GM04503 (cell line): ENCODE results near the gene CD200.
"Not testable (repeated sequence)": the region's sequence is repeated elsewhere in the genome, so short reads cannot be mapped to it uniquely, and the experiment has no call there.

ENCODE experiments used
- DNase-seq: peaks from one replicate; pipeline ENCODE4 v3.0.0-alpha.2; 2012; ENCODE audit warnings: low read depth

The CD200 gene

DNA sequence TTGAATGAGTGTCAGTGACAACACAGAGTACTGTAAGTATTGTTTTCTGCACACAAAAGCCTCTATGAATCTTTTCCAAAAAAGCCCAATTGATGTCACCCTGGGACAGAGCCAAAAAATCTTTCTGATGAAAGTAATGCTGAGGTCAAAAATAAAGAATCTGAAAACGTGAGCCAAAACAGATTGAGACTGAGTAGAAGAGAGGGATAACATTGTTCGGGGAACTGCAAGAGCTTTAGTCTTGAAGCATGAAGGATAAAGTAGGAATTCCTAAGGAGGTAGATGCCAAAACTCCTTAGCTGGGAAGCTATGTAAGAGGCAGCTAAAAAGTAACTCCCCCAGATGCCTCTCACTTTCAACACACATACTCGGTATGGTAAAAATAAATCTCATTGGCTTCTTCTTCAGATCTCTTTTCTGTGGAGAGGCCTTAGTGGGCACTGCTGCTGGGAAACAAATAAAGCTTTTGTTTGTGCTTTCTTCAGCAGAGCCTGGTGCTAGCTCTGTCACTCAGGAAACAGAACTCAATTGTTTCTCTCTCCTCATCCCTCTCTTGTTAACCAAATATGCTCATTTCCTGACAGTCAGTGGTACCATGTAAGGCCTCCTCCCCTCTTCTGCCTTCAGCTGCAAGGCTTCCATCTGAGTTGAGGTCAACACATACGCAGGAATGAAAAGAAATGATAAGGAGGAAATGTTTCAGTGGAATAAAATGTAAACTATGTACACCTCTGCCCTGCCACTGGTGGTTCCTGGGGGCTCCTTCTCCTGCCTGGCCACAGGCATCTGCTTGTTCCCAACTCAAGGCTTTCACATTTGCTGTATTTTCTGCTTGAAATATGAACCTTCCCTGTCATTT lies 58.1 kb downstream of the CD200 start:
- DNase-seq, result peak; percentile 75

DNA sequence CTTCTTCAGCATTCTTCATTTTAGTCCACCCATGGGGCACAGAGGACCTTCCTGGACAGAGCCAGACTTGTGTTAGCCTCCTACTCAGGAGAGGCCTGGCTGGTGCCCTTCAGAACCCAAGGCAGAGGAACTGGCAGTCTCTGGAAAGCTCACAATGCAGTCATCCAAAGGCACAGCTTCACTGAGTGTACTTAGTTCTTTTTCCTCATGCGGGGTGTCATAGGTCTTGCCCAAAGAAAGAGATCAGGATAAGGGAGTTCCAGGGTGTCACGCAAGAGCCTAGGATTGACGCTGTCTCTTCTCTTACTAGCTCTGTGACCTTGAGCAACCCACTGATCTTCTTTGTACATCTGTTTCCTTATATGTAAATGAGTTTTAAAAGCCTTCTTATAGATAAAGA lies 58.7 kb downstream of the CD200 start:
- DNase-seq, result no peak

- no peak for DNase-seq
Measured at GRCh38 chr3:112392393-112393359, 59.7 kb downstream of the CD200 start.

- DNase-seq, result no peak
Measured at GRCh38 chr3:112393360-112393728, 60.4 kb downstream of the CD200 start.

DNA sequence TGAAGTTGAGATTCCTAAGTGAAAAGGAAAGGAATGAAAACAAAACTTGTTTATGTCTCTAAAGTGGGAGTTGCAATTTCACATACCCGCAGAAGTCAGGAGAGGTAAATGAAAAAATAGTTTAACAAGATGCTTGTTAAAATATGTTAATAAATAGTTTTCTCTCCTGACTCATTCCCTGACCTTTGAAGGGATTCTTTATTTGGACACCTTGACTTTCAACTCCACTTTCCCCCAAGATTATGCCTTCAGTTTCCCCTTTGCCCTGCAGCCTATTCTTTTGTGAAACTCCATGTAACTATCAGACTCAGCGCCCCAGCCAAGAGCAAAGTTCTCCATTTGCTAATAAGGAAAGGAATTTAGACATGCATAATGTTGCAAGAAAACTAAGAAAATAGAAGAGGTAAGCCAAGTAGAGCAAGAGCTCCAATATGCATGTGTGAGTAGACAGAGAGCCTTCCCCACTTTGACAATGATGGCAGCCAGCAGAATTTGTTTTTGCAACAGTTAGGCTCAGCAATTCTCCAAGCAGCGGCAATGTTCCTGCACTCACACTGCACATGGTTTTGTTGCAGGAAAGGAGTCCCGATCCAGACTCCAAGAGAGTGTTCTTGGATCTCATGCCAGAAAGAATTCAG lies 61.2 kb downstream of the CD200 start:
- DNase-seq, result no peak

GRCh38 chr3:112395181-112395895 lies 62.4 kb downstream of the CD200 start:
- DNase-seq, result peak; percentile 31

GRCh38 chr3:112395896-112396290 lies 62.9 kb downstream of the CD200 start:
- no peak for DNase-seq

GRCh38 chr3:112397556-112397955 lies 64.6 kb downstream of the CD200 start:
- DNase-seq, result no peak

DNA sequence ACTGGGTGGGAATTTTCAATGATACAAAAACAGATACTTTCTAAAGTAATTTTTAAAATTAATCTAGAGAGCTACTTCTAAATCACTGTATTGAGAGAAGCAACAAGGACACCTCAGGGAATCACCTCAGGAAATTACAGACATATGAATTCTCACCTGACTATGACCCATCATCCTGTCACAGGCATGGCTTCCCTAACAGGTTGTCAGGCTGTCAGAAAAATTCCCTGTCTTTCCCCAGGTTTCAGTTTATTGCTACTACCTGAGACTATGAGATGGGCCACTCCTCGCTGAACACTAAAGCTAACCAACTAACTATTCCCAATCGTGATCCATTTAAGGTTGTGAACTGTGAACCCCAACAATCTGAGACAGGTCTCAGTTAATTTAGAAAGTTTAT lies 66.1 kb downstream of the CD200 start:
- no peak for DNase-seq

GRCh38 chr3:112399554-112399953 lies 66.6 kb downstream of the CD200 start:
- not testable (repeated sequence) for DNase-seq

GRCh38 chr3:112400317-112400716 lies 67.4 kb downstream of the CD200 start:
- not testable (repeated sequence) for DNase-seq

- DNase-seq, result no peak
Measured at GRCh38 chr3:112401617-112402016, 68.7 kb downstream of the CD200 start.

GRCh38 chr3:112403103-112403502 lies 70.1 kb downstream of the CD200 start:
- no peak for DNase-seq

DNA sequence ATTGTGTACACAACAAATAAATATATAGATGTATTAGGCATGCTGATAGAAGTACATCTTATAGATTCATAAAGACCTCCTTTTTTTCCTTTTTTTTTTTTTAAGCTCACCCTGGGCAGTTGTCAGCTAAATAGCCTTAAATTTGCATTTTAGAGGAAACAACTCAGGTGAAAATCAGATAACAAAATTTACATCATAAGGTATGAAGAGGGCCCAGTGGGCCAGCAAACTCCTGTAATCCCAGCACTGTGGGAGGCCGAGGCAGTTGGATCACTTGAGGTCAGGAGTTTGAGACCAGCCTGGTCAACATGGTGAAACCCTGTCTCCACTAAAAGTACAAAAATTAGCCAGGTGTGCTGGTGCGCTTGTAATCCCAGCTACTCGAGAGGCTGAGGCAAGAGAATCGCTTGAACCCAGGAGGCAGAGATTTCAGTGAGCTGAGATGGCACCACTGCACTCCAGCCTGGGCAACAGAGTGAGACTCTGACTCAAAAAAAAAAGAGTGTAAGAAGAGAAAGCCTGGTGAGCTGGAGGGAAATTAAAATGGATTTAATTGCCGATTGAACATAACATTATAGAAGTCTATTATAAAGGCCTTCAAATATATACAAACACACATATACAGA lies 72.1 kb downstream of the CD200 start:
- not testable (repeated sequence) for DNase-seq

DNA sequence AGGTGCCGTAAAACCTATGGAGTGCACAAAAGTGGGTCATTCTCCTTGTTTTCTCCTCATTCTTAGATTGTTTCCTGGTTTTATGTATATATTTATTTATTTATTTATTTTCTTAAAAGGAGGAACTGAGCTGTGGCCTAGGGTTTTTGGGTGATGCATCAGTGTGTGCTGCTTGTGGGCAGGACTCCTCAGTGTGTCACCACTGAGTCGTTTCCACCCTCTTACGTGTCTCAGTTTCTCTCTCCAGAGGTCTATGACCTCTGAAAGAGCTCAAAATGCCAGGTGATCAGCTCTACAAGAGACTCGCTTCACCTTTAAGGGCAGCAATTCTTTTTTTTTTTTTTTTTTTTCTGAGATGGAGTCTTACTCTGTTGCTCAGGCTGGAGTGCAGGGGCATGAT lies 72.9 kb downstream of the CD200 start:
- no peak for DNase-seq

GRCh38 chr3:112407214-112407887 lies 74.4 kb downstream of the CD200 start:
- no peak for DNase-seq

DNA sequence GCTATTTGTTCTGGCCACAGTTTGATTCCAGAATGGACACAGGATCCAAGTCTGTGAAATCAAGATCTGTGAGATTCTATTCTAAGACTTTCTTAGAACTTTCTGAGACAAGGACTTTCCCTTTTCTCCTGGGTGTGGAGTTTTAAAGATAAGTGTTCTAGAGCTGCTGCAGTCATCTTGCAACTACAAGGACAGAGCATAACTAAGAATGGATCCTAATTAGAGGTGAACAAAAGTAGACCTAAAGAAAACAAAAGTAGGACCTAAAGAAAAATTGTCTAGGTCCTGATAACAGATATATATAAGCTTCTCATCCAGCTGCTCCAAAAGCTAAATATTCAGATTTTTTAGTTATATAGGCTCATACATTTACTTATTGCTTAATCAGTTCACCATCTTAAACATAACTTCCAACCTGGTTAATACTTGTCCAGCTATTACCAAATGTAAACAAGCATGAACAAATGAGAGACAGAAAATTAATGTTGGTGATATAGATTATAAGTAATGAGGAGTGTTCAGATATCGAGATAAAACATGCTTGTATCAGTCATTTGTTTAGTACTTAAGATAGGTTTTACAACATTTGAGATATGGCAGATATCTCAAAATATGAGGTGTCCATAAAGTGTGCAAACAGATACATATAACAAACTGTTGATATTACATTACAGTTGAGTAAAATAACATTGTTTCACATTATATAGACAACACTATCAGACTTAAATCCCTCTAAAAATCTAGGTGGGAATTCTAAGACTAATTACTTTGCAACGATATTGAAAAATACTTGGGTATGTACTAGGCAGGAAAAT lies 75.1 kb downstream of the CD200 start:
- DNase-seq, result no peak

- no peak for DNase-seq
Measured at GRCh38 chr3:112409041-112409440, 76.1 kb downstream of the CD200 start.

GRCh38 chr3:112411425-112411824 lies 78.5 kb downstream of the CD200 start:
- no peak for DNase-seq
